Retinal pigment epithelial cell (primary cell): ENCODE data around the gene CDK3.
"Not testable (repeated sequence)": the region's sequence is repeated elsewhere in the genome, so short reads cannot be mapped to it uniquely, and the experiment has no call there.

Source experiments
- DNase-seq: peaks from one replicate; pipeline ENCODE4 v3.0.0-alpha.2; 2010; ENCODE audit warnings: low read depth
- H3K4me3 ChIP-seq: 2 replicates; pipeline ENCODE4 v1.5.1; 2011; ENCODE audit warnings: mild to moderate bottlenecking, low read length, control low read depth, moderate library complexity
- CTCF ChIP-seq: conservative IDR thresholded peaks from 2 replicates; pipeline ENCODE4 v1.5.1; 2011; ENCODE audit warnings: low read depth, low read length, control low read depth, inconsistent platforms

The CDK3 gene

DNA sequence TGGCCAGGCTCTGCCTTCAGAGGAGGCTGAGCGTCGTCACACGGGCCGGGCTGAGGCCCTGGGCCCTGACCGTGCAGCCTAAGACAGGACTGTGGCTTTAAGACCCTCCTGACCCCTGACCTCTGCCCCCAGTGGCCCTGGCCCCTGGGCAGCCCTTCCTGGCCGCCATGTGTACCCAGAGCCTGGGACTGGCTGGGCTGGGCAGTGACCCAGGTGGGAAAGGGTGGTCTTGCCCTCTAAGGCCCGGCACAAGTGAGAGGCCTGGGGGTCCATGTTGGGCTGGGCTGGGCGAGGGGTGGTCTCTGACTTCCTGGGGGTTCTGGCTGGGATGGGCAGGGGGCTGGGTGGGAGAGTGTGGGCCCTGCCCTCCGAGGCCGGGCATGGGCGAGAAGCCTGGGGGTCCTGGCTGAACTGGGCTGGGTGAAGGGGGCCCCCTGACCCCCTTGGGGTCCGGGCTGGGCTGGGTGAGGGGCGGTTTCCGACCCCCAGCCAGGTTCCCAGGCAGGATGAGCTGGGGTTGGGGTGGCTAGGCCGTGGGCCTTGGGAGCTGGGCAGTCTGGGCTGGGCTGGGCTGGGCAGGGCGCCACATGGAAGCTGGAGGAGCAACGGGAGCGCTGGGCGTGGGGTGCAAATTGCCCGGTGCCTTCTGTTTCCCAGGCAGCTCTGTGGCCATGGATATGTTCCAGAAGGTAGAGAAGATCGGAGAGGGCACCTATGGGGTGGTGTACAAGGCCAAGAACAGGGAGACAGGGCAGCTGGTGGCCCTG, at the start of gene CDK3:
Gene CDK3, plus strand, starts transcription at position 101 of the 767 bp plus-strand sequence. Its CDS starts 571 bp downstream, at position 672.
- DNase-seq: no peak
- TF ChIP-seq CTCF: no peak
- H3K4me3 ChIP-seq: no peak within 1 kb of the TSS

GRCh38 chr17:75950855-75951554, 49.6 kb upstream of the CDK3 start:
- DNase-seq: no peak
- H3K4me3 ChIP-seq: no peak overlapping the region
- no peak for TF ChIP-seq CTCF

DNA sequence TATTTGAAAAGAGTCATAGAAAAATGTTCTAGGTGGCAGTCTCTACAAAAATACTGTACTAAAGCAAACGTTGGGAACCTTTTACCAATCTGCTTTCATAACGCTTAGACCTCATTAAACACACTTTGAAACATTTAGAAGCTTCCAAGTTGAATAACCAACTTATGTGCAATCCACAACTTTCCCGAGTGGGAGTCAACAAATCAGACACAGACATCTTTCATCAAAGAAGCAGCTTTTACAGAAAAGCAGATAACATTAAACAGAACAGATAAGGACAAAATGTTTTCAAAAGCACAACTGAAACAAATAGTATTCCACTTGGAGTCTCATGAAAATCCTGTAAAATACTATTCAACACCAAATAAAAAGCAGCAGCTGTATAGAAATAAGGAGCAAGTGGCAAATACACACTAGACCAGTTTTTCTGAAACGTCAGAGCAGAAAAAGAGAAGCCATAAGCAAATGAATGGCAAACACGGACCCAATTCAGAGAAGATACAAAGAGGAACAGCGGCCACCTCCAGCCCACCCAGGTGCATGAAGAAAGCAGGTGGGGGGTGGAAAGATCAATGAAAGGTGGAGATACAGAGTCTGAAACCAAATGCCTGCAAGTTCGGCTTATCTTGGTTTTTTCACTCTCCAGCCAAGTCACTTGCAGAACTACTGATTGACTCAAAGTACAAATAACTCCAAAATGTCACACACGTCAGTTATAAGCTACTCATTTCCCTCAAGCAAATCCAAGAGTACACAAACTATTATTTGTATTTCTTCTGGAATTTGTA, 41.4 kb upstream of the CDK3 start:
- no peak overlapping the region for H3K4me3 ChIP-seq
- no peak for DNase-seq

GRCh38 chr17:75959839-75960511, 40.7 kb upstream of the CDK3 start:
- DNase-seq: no peak
- H3K4me3 ChIP-seq: no peak overlapping the region
- TF ChIP-seq CTCF: no peak

More for the DNA sequence above, 41.4 kb upstream of the CDK3 start:
- no peak for TF ChIP-seq CTCF

DNA sequence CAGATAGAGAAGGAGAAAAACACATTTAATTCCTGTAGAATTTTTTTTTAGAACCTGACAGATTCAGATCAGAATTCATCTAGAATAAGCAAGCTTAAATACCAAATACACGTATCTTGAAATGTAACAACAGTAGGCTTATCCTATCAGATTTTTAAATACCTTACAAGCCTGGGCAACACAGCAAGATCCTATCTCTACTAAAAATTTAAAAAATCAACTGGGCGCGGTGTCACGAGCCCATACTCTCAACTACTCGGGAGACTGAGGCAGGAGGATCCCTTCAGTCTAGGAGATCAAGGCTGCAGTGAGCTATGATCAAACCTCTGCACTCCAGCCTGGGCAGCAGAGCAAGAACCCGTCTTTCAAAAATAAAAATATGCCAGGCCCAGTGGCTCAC, 35.2 kb upstream of the CDK3 start:
- no peak overlapping the region for H3K4me3 ChIP-seq
- no peak for TF ChIP-seq CTCF
- no peak for DNase-seq

DNA sequence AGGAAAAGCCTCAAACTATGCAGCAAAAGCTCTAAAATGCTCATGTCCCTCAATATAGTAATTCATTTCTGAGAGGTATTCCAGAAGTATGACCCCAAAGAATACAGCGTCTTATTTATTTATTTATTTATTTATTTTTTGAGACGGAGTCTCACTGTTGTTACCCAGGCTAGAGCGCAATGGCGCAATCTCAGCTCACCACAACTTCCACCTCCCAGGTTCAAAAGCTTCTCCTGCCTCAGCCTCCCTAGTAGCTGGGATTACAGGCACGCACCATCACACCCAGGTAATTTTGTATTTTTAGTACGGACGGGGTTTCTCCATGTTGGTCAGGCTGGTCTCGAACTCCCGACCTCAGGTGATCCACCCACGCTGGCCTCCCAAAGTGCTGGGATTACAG, 31.6 kb upstream of the CDK3 start:
- DNase-seq, H3K4me3 ChIP-seq: not testable (repeated sequence)

DNA sequence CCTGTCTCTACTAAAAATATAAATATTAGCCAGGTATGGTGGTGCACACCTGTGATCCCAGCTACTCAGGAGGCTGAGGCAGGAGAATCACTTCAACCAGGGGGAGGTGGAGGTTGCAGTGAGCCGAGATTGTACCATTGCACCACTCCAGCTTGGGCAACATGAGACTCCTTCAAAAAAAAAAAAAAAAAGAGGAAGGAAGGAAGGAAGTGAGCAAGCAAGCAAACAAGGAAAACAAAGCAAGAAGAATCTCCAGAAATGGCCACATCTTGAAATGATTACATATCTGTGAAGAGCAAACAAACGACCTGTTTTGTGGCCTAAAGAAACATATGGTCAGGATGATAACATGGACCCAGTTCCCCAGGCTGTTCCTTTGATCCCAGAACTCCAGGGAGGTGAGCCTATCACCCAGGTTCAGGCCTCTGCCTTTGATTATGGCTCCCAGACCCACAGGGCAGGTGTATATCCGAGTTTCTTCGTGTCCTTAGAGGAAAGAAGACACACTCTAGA, 30.6 kb upstream of the CDK3 start:
- DNase-seq: no peak
- TF ChIP-seq CTCF: no peak
- H3K4me3 ChIP-seq: no peak overlapping the region
